Measurements from ENCODE around the gene FZD10.

DNA sequence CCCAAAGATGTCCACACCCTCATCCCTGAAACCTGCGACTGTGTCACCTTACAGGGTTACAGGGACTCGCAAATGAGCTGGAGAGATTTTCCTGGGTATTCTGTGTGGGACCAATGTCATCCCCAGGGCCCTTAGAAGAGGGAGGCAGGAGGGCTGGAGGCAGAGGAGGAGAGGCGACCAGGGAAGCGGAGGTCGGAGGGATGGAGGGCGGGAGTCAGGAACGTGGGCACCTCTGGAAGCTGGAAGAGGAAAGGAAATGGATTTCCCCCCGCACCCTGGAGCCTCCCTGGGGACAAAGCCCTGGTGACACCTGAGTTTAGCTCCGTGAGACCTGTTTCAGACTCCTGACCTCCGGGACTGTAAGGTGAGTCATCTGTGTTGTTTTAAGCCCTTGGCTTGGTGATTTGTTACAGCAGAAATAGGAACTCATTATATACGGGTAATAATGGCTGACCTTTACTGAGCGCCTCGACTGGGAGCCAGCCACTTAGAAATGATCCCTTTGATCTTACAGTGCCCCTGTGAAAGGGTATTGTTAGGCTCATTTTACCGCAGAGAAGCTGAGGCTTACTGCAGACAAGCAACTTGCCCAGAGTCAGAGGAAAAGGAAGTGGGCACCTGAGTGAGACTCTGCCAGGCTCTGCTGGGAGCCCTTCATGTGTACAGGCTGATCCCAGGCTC, 29.3 kb upstream of the FZD10 start:
- TF ChIP-seq, protein P1, sequence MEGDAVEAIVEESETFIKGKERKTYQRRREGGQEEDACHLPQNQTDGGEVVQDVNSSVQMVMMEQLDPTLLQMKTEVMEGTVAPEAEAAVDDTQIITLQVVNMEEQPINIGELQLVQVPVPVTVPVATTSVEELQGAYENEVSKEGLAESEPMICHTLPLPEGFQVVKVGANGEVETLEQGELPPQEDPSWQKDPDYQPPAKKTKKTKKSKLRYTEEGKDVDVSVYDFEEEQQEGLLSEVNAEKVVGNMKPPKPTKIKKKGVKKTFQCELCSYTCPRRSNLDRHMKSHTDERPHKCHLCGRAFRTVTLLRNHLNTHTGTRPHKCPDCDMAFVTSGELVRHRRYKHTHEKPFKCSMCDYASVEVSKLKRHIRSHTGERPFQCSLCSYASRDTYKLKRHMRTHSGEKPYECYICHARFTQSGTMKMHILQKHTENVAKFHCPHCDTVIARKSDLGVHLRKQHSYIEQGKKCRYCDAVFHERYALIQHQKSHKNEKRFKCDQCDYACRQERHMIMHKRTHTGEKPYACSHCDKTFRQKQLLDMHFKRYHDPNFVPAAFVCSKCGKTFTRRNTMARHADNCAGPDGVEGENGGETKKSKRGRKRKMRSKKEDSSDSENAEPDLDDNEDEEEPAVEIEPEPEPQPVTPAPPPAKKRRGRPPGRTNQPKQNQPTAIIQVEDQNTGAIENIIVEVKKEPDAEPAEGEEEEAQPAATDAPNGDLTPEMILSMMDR (IDR thresholded peaks at IDR 0.05): no peak
- TF ChIP-seq, protein P2, sequence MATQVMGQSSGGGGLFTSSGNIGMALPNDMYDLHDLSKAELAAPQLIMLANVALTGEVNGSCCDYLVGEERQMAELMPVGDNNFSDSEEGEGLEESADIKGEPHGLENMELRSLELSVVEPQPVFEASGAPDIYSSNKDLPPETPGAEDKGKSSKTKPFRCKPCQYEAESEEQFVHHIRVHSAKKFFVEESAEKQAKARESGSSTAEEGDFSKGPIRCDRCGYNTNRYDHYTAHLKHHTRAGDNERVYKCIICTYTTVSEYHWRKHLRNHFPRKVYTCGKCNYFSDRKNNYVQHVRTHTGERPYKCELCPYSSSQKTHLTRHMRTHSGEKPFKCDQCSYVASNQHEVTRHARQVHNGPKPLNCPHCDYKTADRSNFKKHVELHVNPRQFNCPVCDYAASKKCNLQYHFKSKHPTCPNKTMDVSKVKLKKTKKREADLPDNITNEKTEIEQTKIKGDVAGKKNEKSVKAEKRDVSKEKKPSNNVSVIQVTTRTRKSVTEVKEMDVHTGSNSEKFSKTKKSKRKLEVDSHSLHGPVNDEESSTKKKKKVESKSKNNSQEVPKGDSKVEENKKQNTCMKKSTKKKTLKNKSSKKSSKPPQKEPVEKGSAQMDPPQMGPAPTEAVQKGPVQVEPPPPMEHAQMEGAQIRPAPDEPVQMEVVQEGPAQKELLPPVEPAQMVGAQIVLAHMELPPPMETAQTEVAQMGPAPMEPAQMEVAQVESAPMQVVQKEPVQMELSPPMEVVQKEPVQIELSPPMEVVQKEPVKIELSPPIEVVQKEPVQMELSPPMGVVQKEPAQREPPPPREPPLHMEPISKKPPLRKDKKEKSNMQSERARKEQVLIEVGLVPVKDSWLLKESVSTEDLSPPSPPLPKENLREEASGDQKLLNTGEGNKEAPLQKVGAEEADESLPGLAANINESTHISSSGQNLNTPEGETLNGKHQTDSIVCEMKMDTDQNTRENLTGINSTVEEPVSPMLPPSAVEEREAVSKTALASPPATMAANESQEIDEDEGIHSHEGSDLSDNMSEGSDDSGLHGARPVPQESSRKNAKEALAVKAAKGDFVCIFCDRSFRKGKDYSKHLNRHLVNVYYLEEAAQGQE (IDR thresholded peaks at IDR 0.05; ENCODE audit: insufficient read depth in 1 of 2, low read depth in 2 of 2, low read length in 1 of 2): no peak
- no peak for TF ChIP-seq SIN3A (IDR thresholded peaks at IDR 0.05; ENCODE audit: borderline replicate concordance, insufficient read depth, low read depth, low read length)
